Stimulated activated CD8-positive, alpha-beta memory T cell treated with anti-CD3 and anti-CD28 coated beads, Interleukin-12 subunit alpha, Interleukin-12 subunit beta, amount 100 ng/mL, for 1 hour (primary cell): ENCODE results near the gene NLRP1.
A peak's percentile ranks its signal among the peaks of the same experiment; 100 is the strongest.

Source experiments
- DNase-seq: peaks from one replicate; pipeline ENCODE4 v3.0.0-alpha.2; 2020; ENCODE audit warnings: low read depth

NLRP1 gene

DNA sequence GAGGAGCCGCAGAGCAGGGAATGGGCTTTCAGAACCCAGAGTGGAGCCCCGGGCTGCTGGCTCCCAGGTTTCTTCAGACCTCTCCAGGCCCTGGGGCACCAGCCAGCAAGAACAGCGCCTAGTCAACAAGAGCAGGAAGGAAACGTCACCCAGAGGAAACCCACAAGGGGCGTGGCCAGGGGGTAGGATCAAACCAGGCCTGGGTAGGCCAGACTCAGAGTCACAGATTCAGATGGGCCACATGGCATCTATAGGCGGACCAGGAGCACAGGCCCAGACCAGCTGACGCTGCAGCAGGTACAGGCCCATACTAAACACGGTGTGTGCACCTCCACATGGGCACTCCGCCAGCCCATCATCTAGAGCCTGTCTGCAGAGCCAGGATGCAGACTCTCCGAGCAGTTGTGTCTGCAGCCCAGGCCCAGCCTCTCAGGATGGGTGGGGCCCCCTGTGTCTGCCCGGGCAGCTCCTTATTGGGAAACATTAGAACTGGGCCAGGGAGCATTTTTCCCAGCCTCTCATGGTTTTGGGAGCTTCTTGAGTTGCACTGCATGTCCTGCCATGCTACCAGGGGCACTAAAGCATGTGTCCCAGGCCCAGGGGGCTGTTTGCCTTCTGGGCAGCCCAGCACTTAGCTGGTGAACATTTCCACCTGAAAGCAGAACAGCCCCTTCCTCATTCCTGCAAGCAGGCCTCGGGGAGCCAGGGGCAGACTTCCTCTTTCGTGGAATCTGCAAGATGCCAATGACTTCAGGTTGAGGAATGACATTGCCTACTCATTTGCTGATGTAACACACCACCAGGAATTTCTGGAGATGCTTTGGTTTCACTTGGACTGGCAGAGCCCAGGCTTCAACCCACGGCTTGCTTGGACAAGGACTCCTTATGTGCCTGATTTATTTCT, at the start of gene NLRP1:
Gene NLRP1, minus strand, starts transcription at position 127 of the 904 bp plus-strand sequence. CDS start 552 bp downstream, outside the sequence.
- DNase-seq, result peak; percentile 88

DNA sequence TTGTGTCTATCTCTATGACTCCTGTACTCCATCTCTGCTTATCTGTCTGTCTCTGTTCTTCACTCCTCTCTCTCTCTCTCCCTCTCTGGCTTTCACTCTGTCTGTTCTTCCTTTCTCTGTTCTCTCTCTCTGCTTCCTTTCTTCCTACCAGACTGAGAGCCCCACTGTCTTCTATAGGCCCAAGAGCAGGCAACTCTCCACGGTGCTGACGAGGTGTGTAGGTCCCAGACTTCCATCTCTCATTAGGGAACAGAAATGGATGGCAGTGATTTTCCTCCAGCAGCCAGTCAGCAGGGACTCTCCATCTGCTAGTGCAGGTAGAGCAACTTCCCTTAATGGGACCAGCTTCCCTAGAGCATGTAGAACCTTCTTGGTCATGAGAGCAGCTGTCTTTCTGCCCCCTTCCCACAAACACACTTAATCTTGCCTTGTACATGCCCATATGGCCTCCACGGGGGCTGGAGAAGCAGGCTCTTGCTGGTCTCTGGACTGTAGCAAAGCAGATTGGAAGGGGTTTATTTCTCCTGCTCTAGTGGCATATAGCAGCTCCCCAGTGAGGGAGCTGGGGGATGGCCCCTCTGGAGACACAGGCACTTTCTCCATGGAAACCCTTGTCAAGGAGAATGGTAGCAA, 47.8 kb upstream of the NLRP1 start:
- no peak for DNase-seq

DNA sequence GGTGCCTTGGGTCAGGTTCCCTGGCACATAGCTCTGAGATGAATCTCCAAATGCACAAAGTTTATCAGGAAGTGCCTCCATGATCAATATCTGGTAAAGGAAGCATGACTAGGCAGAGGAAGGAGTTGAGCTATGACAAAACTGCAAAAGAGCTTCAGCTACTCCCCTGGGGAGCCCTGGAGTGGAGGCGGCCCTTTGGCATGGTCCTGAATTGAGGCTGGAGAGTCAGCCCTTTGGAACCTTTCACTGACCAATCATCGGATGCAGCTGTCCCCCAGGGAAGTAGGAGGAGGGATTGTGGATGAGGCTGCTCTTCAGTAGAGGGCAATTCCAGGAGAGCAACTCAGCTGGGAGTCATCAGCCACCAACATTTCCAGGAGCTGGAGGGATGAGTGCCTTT, 46.1 kb upstream of the NLRP1 start:
- no peak for DNase-seq

DNA sequence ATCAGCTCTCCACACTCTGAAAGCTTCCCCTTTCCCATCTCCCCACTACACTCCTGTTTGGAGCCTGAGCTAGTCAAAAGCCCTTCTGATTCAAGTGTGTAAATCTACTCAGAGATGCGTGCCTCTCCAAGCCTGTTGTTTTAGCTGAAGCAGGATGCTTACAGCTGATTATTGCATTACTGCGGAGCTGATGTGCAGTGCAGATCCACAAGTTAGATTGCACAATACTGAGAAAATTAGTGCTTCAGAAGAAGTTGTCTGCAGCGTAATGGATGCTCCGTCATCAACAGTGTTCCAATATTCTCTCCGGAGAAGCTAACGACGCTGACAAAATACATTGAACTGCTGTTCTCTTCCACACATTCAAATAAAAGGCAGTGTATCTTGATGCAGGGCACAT, 44.8 kb upstream of the NLRP1 start:
- no peak for DNase-seq

DNA sequence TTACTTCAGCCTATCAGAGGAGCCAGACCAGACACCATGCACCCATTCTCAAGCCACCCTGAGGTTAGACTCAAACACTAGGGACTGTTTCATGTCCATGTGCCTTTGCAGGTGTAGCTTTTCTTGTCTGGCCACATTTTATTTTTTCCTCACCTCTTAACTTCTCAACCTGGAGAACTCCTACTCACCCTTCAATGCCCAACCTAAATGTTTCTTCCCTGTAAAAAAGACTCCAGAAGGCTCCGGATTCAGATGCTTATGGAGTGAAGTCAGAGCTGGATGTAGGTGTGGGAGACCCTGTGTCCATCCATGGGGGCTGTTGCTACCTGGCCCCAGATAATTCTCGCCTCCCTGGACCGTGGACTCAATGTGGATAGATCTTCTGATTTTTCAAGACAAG, 44.0 kb upstream of the NLRP1 start:
- DNase-seq, result no peak

DNA sequence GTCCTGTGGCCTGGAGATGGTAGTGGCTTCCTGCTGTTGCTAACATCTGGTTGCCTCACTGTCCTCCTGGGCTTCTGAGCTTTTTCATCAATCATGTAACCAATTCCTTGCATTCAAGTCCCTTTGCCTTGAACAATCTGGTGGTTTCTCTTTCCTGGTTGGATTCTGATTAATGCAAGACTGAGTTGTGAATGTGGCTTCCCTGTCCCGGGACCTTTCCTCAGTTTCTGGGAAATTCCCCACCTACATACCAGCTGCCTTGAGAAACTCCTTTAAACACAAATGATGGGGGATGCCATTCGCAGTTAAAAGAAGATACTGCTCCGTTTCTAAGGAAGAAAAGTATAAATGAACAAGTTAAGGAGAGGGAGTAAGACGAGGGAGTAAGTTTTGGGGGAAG, 39.9 kb upstream of the NLRP1 start:
- DNase-seq, result no peak

DNA sequence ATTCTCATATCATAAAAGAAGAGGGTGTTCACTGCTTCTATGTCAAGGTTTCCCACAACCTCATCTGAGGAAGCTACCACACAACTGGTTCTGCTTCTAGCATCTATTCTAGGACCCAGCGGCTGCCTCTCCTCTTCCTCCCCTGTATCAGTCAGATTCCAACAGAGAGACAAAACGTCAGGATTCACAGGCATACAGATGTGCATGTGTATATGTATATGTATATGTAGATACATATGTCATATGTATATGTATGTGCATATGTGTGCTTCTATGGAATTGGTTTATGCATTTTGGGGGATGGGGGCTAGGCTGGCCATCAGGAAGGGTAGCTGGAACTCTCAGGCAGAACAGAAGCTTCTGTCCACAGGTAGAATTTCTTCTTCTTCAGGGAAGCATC, 37.4 kb upstream of the NLRP1 start:
- DNase-seq, result no peak

DNA sequence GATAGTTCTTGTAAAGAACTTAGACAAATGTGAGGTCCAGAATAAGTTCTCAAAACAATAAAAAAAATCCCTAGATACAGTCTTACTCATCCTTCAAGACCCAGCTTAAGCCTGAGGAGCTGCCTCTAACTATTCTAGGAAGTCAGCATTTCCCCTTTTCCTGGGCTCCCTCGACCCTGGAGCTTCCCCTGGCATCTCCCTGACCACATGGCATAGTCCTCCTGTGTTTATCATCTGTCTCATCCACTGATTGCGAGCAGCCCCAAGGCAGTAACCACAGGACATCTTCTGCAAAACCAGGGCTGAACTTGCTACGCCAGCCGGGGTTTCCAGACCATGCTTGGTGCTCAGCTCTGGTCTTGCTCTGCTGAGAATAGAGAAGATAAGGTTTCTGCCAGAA, 36.7 kb upstream of the NLRP1 start:
- DNase-seq, result no peak

DNA sequence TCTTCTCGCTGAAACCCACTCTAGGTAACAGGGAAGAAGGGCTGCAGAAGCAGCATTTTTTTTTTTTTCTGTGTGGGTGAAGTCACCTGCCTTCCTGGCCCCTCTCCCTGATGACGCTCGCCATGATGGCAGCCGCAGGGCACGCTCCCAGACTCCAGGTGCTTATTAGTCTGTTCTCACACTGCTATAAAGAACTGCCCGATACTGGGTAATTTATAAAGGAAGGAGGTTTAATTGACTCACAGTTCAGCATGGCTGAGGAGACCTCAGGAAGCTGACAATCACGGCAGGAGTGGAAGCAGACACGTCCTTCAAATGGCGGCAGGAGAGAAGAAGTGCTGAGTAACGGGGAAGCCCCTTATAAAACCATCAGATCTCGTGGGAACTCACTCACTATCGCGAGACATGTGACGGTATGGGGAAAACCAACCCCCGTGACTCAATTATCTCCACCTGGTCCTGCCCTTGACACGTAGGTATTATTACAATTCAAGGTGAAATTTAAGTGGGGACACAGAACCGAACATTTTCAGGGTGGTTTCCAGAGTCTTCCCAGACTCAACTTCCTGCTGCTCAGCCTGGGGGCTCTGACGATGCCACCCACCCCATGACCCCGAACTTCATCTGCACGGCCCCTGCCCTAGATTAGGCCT, 34.9 kb upstream of the NLRP1 start:
- DNase-seq, result no peak

DNA sequence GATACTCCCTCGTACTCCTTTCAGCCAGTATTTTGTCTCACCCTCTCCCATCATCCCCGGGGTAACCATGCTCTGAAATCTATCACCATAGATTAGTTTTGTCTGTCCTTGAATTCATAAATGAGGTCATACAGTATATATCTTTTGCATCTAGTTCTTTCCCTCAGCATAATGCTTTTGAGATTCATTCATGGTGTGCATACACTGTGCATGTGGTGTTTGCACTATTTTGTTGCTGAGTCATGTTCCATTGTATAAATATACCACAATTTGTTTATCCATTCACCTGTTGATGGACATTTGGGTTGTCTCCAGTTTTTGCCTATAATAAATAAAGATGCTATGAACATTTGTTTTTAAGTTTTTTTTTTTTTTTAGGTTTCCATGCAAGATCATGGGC, 34.2 kb upstream of the NLRP1 start:
- no peak for DNase-seq

DNA sequence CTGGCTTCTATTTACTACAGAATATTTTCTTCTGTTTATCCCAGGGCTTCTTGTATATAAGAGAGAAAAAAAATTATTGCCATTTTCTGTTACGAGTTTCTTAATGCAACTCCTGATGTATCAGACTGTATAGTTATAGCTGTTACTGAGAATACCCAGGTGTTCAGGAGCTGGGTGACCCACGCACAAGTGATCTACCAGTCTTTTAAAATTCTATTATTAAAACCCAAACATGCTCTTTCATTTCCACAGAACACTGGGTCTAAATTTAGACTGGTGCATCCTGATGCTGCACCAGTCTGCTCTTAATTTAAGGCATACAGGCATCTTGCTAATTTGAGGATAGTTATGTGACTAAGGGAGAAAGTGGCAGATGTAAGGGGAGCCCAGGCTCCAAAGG, 31.2 kb upstream of the NLRP1 start:
- DNase-seq, result no peak

DNA sequence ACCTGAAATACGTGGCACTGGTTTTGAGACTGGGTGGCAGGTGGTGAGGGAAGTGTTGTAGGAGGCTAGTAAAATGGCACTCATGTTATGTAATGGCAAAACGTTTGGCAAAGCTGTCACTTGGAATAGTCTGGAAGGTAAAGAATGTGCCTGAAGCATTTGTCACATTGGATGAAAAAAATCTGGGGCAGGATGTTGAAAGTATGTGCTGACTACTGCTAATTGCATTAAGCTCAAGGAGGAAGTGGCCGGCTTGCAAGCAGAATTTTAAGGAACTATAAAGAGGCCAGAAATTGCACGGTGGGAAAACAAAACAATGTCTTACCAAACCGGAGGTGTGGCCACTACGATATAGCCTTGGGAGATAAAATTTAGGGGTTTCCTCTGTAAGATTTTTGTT, 26.6 kb upstream of the NLRP1 start:
- DNase-seq, result no peak

DNA sequence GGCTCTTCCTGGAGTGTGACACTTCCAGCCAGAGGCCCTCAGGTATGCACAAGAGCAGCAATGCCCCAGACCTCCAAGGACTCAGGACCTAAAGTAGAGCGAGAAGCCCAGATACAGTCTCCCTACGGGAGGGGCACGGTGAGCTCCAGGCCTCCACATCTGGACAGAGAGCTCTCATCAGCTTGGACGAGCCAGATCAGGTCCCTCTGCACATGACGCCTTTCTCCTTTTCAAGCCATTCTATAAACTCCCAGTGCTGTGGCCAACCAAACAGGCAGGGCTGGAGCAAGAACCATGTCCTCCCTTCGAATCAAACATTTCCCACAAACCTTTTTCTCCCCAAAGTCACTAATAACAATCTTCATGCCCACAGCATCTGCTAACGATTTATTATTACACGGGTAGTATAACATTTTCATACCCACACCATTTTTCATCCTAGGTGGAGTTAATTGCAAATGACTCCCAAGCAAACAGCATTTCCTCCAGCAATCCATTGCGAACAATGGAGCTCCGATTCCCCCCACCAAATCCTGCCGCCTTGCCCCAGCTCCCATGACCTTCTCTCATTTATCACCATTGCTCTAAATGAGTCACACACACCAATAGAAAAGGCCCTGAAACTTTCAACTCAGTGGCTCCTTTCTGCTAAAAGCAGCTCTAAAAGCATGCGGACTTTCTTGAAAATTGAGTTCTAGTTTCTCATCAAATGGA, 24.2 kb upstream of the NLRP1 start:
- no peak for DNase-seq

DNA sequence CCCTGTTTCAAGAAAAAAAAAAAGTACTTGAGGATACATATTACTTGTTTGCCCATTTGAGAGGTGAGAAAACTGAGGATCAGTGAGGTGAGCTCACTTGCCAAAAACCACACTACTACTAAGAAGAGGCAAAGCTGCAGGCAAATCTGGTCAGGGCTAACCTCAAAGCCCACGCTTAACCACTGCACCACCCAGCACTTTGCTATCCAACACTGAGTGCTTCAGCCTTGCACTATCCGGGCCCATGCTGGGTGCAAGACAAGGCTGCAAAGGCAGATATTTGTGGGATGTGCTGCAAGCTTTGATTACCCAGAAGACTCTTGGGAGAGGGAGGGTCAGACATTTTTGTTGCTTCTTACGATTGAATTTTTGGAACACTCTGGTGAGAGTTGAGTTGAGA, 23.6 kb upstream of the NLRP1 start:
- no peak for DNase-seq

DNA sequence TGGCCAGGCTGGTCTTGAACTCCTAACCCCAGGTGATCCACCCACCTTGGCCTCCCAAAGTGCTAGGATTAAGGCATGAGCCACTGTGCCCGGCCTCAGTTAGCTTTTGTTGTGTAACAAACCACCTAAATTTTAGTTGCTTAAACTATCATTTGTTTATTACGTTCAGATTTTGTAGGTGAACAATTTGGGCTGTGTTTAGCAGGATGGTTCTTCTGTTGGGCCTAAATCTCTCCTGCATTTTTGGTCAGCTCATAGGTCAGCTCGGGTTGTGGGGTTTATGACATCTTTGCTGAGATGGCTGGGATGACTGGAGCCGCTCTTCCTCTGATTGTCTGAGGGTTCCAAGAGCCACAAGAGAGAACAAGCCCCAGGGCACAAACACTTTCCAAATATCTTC, 21.1 kb upstream of the NLRP1 start:
- no peak for DNase-seq

DNA sequence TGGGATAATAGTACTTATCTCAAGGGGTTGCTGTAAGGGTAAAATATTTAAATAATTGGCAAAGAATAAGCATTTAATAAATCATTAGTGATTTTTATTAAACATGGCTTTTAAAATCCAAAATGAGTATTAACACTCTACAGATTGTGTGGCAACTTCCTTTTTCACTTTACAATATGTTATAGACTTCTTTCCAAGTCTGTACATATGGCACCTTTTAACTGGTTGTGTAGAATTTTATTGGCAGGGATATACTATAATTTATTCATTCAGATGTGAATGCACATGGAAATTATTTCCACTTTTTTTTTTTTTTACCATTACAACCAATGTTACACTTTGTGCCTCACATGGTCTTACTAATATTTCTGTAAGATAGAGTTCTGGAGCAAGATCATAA, 15.7 kb upstream of the NLRP1 start:
- DNase-seq, result no peak

DNA sequence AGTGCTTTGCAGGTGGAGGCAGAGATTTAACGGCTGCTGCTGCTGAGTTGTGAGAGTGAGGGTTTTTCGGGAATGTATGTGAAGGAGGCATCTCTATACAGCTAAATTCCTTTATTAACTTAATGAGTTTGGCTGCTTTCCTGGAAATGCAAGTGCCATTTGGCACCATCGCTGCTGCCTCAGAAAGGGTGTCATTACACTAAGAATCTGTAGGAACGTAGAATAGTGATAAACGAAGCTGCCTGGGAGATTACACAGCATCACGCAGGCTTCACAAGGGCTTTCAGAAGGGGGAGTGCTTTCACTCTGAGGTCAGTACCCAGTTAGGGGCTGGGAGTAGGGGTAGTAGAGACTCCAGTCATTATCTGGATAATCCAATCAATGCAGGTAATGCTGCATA, 14.1 kb upstream of the NLRP1 start:
- DNase-seq, result no peak

DNA sequence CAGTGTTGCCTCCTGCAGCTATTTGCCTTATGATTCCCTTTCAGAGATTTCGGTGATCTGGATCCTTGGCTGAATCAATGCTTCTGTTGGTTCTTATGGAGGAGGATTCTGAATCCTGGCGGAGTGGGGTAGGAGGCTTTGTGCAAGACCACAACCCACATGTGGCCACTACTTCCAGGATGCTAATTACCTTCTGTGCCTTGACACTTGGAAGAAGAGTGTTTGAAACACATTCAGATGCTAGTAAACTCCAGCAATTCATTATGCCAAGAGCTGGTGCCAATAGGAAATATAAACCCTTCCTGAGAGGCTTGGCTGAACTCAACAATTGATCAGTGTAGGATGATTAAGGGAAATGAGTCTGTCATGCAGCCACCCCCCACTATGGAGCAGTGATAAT, 12.1 kb upstream of the NLRP1 start:
- DNase-seq, result no peak

DNA sequence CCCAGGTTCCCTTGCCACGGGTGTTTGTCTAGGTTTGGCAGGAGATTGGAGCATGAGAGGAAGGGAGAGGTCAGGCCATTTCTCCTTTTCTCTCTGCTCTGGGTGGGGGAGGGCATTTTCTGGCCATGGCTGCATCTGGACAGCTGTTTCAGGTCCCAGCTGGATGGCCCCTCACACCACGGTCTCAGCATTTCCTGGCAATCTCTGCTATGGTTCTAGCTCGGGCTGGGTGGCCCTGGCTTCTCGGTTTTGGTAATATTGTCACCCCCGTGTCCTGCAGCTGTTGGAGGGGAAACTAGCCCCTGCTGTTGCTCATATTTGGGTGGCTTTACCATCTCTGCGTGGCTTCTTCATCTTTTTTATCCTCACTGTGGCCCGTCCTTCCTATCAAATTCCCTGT, 11.5 kb upstream of the NLRP1 start:
- DNase-seq, result no peak

DNA sequence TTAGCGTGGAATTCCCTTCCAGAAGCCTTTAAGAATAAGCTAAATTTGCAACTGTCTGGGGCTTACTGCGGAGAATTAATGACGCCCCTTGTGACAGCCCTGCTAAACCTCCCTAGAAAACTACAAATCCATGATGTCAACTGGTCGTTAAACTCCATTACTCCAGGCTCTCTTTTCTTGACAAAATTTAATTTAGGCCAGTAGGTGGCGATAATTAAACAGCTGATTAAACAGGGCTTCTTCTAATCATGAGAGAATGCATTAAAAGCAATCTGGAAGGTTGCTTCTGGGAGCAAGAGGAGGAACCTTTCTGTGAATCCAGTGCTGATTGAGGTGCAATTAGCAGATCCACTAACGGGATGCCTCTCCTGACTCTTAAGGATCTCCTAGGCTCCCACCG, 8.1 kb upstream of the NLRP1 start:
- DNase-seq, result no peak

DNA sequence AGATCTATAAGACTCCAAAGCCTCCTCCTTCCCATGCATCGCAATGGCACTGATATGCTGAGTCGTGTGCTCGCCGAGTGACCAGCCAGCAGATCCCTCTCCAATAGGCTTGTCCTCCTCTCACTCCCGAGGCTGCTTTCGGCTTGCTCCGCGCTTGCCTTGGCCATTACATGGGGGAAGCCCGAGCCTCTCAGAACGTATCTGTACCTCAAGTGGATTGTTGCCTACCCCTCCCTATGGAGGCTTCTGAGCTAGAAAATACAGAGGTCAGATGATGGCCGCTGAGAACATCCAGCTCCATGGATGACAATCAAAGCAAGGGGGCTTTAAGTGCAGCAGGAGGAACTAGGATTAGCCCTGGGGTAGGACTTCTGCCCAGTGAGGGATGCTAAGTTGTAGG, 7.7 kb upstream of the NLRP1 start:
- no peak for DNase-seq

DNA sequence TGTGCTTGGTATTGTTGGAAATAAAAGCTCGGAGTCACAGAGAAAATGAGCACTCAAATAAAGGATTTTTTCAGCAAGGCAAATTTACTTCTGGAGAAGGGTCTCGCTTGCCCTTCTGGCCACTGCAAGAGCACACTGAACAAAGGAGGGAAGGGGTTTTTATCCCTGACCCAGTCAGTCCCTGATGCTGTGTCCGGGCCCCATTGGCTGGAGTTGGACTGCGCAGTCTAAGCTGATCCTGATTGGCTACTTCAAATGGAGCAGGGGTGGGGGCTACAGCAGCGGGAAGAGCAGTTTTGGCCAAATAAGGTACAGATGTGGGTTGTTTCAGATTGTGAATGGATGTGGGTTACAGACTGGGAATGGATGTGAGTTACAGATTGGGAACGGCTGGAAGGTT, 4.3 kb upstream of the NLRP1 start:
- DNase-seq, result no peak
